ENCODE data around the gene PROP1. TPM values are rescaled to one million over a fixed set of nuclear protein-coding genes. Genes with fewer than 3 reads are reported as not detected.
"Not testable (repeated sequence)": the region's sequence is repeated elsewhere in the genome, so short reads cannot be mapped to it uniquely, and the experiment has no call there.

The PROP1 gene
- total RNA-seq, 2 donors from 2014 or later: not detected

DNA sequence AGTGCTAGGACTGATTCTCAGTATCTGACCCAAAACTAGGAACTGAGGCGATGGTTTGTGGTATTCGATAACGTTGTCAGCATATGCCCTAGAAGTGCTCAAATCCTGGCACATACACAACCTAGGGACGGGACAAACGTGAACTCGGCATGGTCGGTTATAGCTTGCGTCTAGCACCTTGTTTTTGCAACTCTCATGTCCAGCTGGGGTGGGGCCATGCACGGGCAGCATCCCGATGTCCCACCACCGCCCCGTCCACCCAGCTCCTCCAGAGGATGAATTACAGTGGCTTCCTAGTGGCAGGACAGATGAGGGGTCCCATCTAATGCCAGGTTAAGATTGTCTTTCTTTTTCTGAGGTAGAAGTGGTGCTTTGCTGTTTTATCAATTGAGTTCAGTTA lies 31.6 kb downstream of the PROP1 start:
- Histone ChIP-seq H3K4me3 (no peak overlapping the region), H3K4me1 (no peaks in the 10 kb centered on the region), H3K27me3 (no peaks in the 10 kb centered on the region), H3K27ac (no peak overlapping the region), H3K9me3 (no peaks in the 10 kb centered on the region), H3K36me3 (replicated peaks in 1 of 2; ENCODE audit: insufficient read depth in 1 of 2, low read depth in 2 of 2) (no peaks in the 10 kb centered on the region)
- intact Hi-C loops (cut with DNase I): no loop called here
- ATAC-seq (no peak), DNase-seq (no peak)
- WGBS, 2 donors: 91% methylated on average over 10 to 12 of the region's 12 CpGs
- TF ChIP-seq, protein P1, sequence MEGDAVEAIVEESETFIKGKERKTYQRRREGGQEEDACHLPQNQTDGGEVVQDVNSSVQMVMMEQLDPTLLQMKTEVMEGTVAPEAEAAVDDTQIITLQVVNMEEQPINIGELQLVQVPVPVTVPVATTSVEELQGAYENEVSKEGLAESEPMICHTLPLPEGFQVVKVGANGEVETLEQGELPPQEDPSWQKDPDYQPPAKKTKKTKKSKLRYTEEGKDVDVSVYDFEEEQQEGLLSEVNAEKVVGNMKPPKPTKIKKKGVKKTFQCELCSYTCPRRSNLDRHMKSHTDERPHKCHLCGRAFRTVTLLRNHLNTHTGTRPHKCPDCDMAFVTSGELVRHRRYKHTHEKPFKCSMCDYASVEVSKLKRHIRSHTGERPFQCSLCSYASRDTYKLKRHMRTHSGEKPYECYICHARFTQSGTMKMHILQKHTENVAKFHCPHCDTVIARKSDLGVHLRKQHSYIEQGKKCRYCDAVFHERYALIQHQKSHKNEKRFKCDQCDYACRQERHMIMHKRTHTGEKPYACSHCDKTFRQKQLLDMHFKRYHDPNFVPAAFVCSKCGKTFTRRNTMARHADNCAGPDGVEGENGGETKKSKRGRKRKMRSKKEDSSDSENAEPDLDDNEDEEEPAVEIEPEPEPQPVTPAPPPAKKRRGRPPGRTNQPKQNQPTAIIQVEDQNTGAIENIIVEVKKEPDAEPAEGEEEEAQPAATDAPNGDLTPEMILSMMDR (IDR thresholded peaks at IDR 0.05): no peak
- TF ChIP-seq POLR2A (IDR thresholded peaks at IDR 0.05): no peak

DNA sequence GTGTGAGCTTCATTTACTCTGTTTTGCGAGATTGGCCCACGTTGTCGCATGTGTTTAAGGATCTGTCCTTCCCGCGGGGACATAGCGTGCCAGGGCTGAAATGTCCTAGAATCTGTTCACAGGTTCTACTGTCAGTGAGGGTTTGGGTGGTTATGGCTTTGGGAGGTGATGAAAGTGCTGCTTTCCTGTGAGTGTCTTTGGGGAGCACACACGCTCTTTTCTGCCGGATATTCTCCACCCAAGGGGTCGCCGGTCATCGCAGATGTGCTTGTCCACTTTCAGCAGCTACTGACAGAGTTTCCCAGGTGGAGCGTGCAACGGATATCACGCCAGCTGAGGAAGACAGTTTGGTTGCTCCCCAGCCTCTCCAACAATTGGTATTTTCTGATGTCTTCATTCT lies 32.1 kb downstream of the PROP1 start:
- intact Hi-C loops (cut with DNase I): no loop called here

DNA sequence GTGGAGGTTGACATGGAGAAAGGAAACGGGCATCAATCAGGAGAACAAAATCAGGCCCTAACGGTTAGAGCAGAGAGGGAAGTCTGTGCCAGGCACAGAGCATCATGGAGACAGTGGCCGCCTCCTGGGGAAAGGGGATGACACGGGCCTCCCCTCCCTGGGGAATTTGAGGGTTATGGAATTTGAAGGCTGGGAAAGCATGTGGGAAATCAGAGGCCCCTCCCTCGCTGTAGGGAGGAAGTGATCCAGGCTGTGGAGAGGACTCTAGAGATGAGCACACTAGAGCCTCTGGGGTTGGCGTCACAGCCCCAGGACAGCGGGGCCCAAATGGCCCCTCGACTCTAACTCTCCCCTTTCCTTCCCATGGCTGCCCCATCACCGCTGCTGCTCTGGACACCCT lies 36.7 kb downstream of the PROP1 start:
- no peak overlapping the region for H3K27ac ChIP-seq
- H3K27me3 ChIP-seq: no peaks in the 10 kb centered on the region
- H3K4me1 ChIP-seq: no peaks in the 10 kb centered on the region
- H3K9me3 ChIP-seq: no peaks in the 10 kb centered on the region
- DNase-seq: no peak
- no peak overlapping the region for H3K4me3 ChIP-seq
- WGBS, 2 donors: 91 to 92% methylated on average over 9 of the region's 9 CpGs
- no peak for ATAC-seq
- intact Hi-C loops (cut with DNase I): no loop called here
- TF ChIP-seq POLR2A (IDR thresholded peaks at IDR 0.05): no peak
- TF ChIP-seq, protein P1 (IDR thresholded peaks at IDR 0.05): no peak
- H3K36me3 ChIP-seq (replicated peaks in 1 of 2; ENCODE audit: insufficient read depth in 1 of 2, low read depth in 2 of 2): no peaks in the 10 kb centered on the region

More for the DNA sequence above, 32.1 kb downstream of the PROP1 start:
- H3K27ac ChIP-seq: no peak overlapping the region
- 89 to 96% methylated on average over 9 to 14 of the region's 14 CpGs for WGBS, 2 donors
- H3K9me3 ChIP-seq: no peaks in the 10 kb centered on the region
- H3K4me1 ChIP-seq: no peaks in the 10 kb centered on the region
- no peak overlapping the region for H3K4me3 ChIP-seq
- H3K27me3 ChIP-seq: no peaks in the 10 kb centered on the region
- no peak for DNase-seq
- TF ChIP-seq POLR2A (IDR thresholded peaks at IDR 0.05): no peak
- TF ChIP-seq, protein P1 (IDR thresholded peaks at IDR 0.05): no peak
- no peak for ATAC-seq
- no peaks in the 10 kb centered on the region for H3K36me3 ChIP-seq (replicated peaks in 1 of 2; ENCODE audit: insufficient read depth in 1 of 2, low read depth in 2 of 2)

DNA sequence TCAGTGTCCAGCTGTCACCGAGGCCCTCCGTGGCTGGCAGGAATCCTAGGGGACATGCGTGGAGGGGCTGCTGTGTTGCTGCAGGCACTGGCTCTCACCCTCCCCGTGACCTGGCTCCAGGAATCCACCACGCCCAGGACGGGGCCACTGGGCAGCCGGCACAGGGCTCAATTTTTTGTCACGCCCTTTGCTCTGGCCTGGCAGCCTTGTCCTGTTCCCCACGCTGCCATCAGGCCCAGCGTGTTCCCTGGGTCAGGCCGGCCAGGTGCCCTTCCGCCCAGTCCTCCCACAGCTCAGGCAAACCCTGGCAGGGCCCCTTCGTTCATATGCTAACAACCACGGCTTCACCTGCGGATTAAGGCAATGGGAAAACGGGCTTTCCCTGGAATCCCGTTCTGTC lies 37.3 kb downstream of the PROP1 start:
- TF ChIP-seq, protein P1 (IDR thresholded peaks at IDR 0.05): no peak
- TF ChIP-seq POLR2A (IDR thresholded peaks at IDR 0.05): no peak
- Histone ChIP-seq H3K4me3 (no peak overlapping the region), H3K4me1 (no peaks in the 10 kb centered on the region), H3K36me3 (replicated peaks in 1 of 2; ENCODE audit: insufficient read depth in 1 of 2, low read depth in 2 of 2) (no peaks in the 10 kb centered on the region), H3K9me3 (no peaks in the 10 kb centered on the region), H3K27me3 (no peaks in the 10 kb centered on the region), H3K27ac (no peak overlapping the region)
- ATAC-seq (no peak), DNase-seq (no peak)
- WGBS, 2 donors: 80 to 85% methylated on average over 9 to 12 of the region's 17 CpGs
- intact Hi-C loops (cut with DNase I): no loop called here

DNA sequence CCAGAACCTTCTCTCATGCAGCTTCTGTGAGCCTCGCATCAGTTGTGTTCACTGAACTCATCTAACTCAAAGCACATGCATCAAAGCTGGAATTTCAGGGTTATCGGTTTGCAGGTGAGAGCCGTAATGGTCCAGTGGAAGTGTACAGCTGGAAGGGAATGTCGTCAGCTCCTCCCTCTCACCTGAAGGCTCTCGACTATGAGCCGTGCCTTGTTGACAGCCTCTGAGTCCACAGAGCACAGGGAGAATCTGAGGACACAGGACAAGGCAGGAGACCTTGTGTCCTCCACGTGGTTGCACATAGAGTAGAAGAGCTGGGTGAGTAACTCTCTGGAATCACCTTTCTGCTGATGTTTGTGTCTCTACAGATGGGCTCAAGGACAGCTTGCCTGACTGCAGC lies 38.8 kb downstream of the PROP1 start:
- Histone ChIP-seq H3K36me3 (replicated peaks in 1 of 2; ENCODE audit: insufficient read depth in 1 of 2, low read depth in 2 of 2) (no peaks in the 10 kb centered on the region), H3K27me3 (no peaks in the 10 kb centered on the region), H3K4me3 (no peak overlapping the region), H3K27ac (no peak overlapping the region), H3K4me1 (no peaks in the 10 kb centered on the region), H3K9me3 (no peaks in the 10 kb centered on the region)
- 78 to 92% methylated on average over 7 of the region's 7 CpGs for whole genome bisulfite sequencing, 2 donors
- no peak for TF ChIP-seq POLR2A (IDR thresholded peaks at IDR 0.05)
- TF ChIP-seq, protein P1 (IDR thresholded peaks at IDR 0.05): no peak
- intact Hi-C loops (cut with DNase I): no loop called here
- DNase-seq (no peak), ATAC-seq (no peak)

DNA sequence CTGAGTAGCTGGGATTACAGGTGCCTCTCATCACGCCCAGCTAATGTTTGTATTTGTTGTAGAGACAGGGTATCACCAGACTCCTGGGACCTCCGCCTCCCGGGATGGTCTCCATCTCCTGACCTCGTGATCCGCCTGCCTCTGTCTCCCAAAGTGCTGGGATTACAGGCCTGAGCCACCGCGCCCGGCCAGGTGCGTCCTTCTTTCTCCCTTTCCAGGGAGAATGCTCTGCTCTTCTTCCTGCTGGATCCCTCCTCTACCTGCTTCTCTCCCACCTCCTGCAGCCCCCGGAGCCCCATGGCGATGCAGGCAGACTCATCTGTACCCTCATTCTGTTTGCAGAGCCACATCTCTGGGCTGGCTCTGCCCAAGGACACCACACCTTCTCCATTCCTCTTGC lies 42.9 kb downstream of the PROP1 start:
- H3K4me1 ChIP-seq; ATAC-seq; H3K4me3 ChIP-seq; H3K27me3 ChIP-seq; intact Hi-C loops (cut with DNase I); H3K9me3 ChIP-seq; H3K27ac ChIP-seq; DNase-seq; H3K36me3 ChIP-seq (replicated peaks in 1 of 2; ENCODE audit: insufficient read depth in 1 of 2, low read depth in 2 of 2): not testable (repeated sequence)
- 98% methylated on average over 9 to 10 of the region's 11 CpGs for whole genome bisulfite sequencing, 2 donors

DNA sequence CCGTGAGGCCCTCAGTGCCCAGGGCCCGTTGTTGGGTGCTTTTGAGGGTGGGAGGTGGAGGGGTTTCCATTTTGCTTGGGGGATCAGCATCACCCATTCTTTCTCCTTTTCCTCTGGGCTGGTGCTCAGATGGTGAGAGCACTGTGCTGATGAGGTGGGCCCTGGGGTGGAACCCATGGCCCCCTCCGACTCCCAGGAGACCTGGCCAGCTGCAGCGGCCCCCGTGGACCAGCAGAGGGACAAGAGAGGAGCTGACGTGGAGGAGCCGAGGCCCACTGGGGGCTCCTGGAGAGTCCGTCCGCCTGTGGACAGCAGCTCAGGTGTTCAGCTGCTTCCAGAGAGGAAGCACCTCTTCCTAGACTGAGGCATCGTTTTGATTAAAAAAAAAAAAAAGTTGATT lies 46.4 kb downstream of the PROP1 start:
- H3K4me1 ChIP-seq: peaks cover 13% of the 10 kb centered on the region
- H3K27ac ChIP-seq; H3K27me3 ChIP-seq; ATAC-seq; H3K9me3 ChIP-seq; intact Hi-C loops (cut with DNase I); H3K36me3 ChIP-seq (replicated peaks in 1 of 2; ENCODE audit: insufficient read depth in 1 of 2, low read depth in 2 of 2); H3K4me3 ChIP-seq; DNase-seq: not testable (repeated sequence)
- WGBS, 2 donors: 50 to 86% methylated on average over 1 to 4 of the region's 10 CpGs

DNA sequence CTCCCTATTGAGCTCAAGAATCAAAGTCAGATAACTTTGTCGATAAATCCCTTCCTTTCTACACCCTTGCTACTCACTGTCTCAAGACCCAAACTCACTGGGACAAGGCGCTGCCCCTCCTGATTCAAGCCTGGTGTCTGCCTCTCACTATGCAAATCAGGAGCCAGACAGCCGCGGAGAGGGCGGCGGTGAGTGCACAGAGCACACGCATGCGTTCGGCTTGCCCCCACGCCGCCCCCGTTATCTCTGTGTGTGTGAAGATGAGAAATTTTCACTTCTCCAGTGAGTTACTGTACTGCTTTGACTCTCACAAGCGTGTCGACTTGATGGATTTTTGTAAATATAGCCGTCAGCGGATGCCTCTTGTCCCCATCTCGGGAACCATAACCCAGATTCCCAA lies 47.0 kb downstream of the PROP1 start:
- no CpG with 5 or more reads among the region's 17 CpGs for whole genome bisulfite sequencing, 2 donors
- ATAC-seq; H3K27me3 ChIP-seq; DNase-seq; intact Hi-C loops (cut with DNase I); H3K9me3 ChIP-seq; H3K36me3 ChIP-seq (replicated peaks in 1 of 2; ENCODE audit: insufficient read depth in 1 of 2, low read depth in 2 of 2); H3K4me3 ChIP-seq; H3K27ac ChIP-seq: not testable (repeated sequence)
- H3K4me1 ChIP-seq: peaks cover 13% of the 10 kb centered on the region
